NB4 (cell line): ENCODE results near the gene RFPL2.

Source experiments
- DNase-seq: peaks from one replicate; pipeline ENCODE4 v3.0.0; 2010; ENCODE audit warnings: low read depth
- H3K4me3 ChIP-seq: one replicate; pipeline ENCODE4 v1.5.1; 2011; ENCODE audit warnings: mild to moderate bottlenecking, low read depth, low read length, moderate library complexity
- CTCF ChIP-seq: IDR thresholded peaks from one replicate; pipeline ENCODE4 v1.5.1; 2012; ENCODE audit warnings: low read depth, low read length
- MAX ChIP-seq: IDR thresholded peaks from 2 replicates; pipeline ENCODE4 v1.6.1; 2011; ENCODE audit warnings: low read depth, low read length
- MYC ChIP-seq: IDR thresholded peaks from 2 replicates; pipeline ENCODE4 v1.6.1; 2011; ENCODE audit warnings: low read depth, low read length
- POLR2A ChIP-seq: IDR thresholded peaks from 2 replicates; pipeline ENCODE4 v1.6.1; 2011; ENCODE audit warnings: mild to moderate bottlenecking; ENCODE audit not compliant: insufficient read length; ENCODE audit errors: extremely low read depth

RFPL2 gene

GRCh38 chr22:32204856-32205722 lies at the start of gene RFPL2:
TSS of gene RFPL2 (minus strand) at chr22:32205073. CDS start at chr22:32202451, 2,622 bp downstream.
- H3K4me3 ChIP-seq: peak within 1 kb of the TSS; percentile 52
- peak; percentile 39; the same call in 1 of the 2 replicates for TF ChIP-seq MAX
- no peak for TF ChIP-seq CTCF

GRCh38 chr22:32249231-32249630 lies 44.4 kb upstream of the RFPL2 start:
- no peak overlapping the region for H3K4me3 ChIP-seq
- no peak for TF ChIP-seq CTCF
- no peak for DNase-seq

More at GRCh38 chr22:32204856-32205722, at the start of gene RFPL2:
- DNase-seq: peak; percentile 82

GRCh38 chr22:32248276-32248675 lies 43.4 kb upstream of the RFPL2 start:
- DNase-seq: no peak
- no peak overlapping the region for H3K4me3 ChIP-seq
- no peak for TF ChIP-seq MYC
- no peak for TF ChIP-seq MAX
- no peak for TF ChIP-seq POLR2A
- TF ChIP-seq CTCF: no peak

- TF ChIP-seq MYC (no peak), CTCF (no peak), POLR2A (no peak), MAX (no peak)
- no peak for DNase-seq
- H3K4me3 ChIP-seq: no peak overlapping the region
Measured at GRCh38 chr22:32246166-32246565, 41.3 kb upstream of the RFPL2 start.

- DNase-seq: no peak
- TF ChIP-seq MAX (no peak), POLR2A (no peak), CTCF (no peak), MYC (no peak)
Measured at GRCh38 chr22:32245042-32245441, 40.2 kb upstream of the RFPL2 start.

GRCh38 chr22:32244547-32244946 lies 39.7 kb upstream of the RFPL2 start:
- TF ChIP-seq POLR2A (no peak), MAX (no peak), MYC (no peak), CTCF (no peak)
- H3K4me3 ChIP-seq: no peak overlapping the region
- no peak for DNase-seq

More at GRCh38 chr22:32245042-32245441, 40.2 kb upstream of the RFPL2 start:
- H3K4me3 ChIP-seq: no peak overlapping the region
